ENCODE results near the gene SPON1. TPM values are rescaled to one million over a fixed set of nuclear protein-coding genes. Genes with fewer than 3 reads are reported as not detected.

The SPON1 gene
- total RNA-seq, 1 experiment from 2014 or later, result 46.9 TPM

GRCh38 chr11:13962198-13962561 is 343 bp upstream of the SPON1 start:
- peaks cover 5% of the 10 kb centered on the region for H3K27me3 Mint-ChIP-seq (ENCODE audit: insufficient read depth, unreplicated experiment)
- H3K27ac Mint-ChIP-seq (ENCODE audit: unreplicated experiment), result no peak overlapping the region
- Histone ChIP-seq H3K27me3 (replicated peaks; ENCODE audit: control insufficient read depth, insufficient read depth, low read length) (no peaks in the 10 kb centered on the region), H3K4me1 (peaks cover 35% of the 10 kb centered on the region), H3K4me3 (ENCODE audit: low read depth, low read length) (peak overlapping the region; percentile 94), H3K9me3 (no peaks in the 10 kb centered on the region), H3K36me3 (ENCODE audit: control insufficient read depth, insufficient read depth, low read length) (no peaks in the 10 kb centered on the region; the same call in 1 of the 2 replicates)
- intact Hi-C loops (cut with micrococcal nuclease; ENCODE audit: unreplicated experiment), result no loop called here
- no peaks in the 10 kb centered on the region for H3K9me3 Mint-ChIP-seq (ENCODE audit: unreplicated experiment)
- TF ChIP-seq, protein P1, sequence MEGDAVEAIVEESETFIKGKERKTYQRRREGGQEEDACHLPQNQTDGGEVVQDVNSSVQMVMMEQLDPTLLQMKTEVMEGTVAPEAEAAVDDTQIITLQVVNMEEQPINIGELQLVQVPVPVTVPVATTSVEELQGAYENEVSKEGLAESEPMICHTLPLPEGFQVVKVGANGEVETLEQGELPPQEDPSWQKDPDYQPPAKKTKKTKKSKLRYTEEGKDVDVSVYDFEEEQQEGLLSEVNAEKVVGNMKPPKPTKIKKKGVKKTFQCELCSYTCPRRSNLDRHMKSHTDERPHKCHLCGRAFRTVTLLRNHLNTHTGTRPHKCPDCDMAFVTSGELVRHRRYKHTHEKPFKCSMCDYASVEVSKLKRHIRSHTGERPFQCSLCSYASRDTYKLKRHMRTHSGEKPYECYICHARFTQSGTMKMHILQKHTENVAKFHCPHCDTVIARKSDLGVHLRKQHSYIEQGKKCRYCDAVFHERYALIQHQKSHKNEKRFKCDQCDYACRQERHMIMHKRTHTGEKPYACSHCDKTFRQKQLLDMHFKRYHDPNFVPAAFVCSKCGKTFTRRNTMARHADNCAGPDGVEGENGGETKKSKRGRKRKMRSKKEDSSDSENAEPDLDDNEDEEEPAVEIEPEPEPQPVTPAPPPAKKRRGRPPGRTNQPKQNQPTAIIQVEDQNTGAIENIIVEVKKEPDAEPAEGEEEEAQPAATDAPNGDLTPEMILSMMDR (IDR thresholded peaks at IDR 0.05; ENCODE audit: insufficient read depth in 1 of 2, low read depth in 1 of 2, low read length in 1 of 2, severe bottlenecking in 1 of 2, unreplicated experiment in 1 of 2), result no peak
- CTCF ChIA-PET, result interaction anchor here (0.8 to 2.0 kb wide), 5 partner anchors 31 to 296 kb away, joined by 3 to 12 read pairs (median 4); no protein-coding TSS in a partner anchor
- peaks cover 22% of the 10 kb centered on the region for H3K4me1 Mint-ChIP-seq (ENCODE audit: low read depth, unreplicated experiment)
- POLR2A ChIA-PET, result interaction anchor here (0.7 kb wide), 1 partner anchor 10 kb away, joined by 3 read pairs; no protein-coding TSS in a partner anchor
- no peak for DNase-seq
- H3K4me3 Mint-ChIP-seq (ENCODE audit: unreplicated experiment), result peak overlapping the region; percentile 75
- H3K36me3 Mint-ChIP-seq (ENCODE audit: insufficient read depth, unreplicated experiment), result no peaks in the 10 kb centered on the region
- no TSS peak for BruUV-seq (replicated peaks)

DNA sequence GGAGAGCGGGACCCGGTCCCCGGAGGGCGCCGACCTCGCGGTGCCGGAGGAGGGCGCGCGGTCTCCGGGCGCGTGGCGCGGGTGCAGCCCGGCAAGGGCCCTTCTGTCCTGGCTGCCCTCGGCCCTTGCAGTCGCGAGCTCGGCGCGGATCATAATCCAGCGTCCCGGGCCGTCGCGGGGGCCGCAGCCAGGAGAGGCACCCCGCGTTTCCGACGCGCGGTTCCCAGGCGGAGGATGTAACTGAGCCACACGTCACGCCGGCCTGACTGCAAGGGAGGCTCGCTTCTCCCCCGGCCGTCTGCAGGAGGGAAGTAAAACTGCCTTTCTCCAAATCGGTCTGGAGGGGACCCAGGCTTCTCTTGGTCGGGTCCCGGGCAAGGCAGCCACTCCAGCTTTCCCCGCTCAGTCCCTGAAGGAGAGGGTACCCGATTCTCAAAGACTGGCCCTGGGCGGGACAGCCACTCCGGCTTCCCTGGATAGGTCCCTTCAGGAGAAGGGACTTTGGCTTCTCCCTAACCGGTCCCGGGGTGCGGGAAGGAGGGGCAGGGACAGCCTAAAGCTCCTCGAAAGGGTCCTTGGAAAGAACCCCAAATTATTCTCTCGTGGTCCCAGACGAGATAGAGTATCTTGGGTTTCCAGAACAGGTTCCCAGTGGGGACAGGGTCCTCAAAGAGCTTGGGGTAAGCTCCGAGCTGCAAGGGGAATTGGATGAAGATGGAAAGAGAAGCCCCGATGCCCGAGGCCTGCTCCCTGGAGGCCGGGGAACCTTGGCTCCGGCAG is 836 bp downstream of the SPON1 start:
- ChIA-PET CTCF (interaction anchor here (0.7 to 2.0 kb wide), 3 partner anchors 9 to 295 kb away, joined by 3 to 12 read pairs (median 9); no protein-coding TSS in a partner anchor), POLR2A (interaction anchor here (0.6 kb wide), 1 partner anchor 32 kb away, joined by 3 read pairs; no protein-coding TSS in a partner anchor)
- BruUV-seq (replicated peaks), result no TSS peak
- intact Hi-C loops (cut with micrococcal nuclease; ENCODE audit: unreplicated experiment), result no loop called here
- H3K27me3 ChIP-seq (replicated peaks; ENCODE audit: control insufficient read depth, insufficient read depth, low read length), result no peaks in the 10 kb centered on the region
- H3K4me1 ChIP-seq, result peaks cover 35% of the 10 kb centered on the region
- Mint-ChIP-seq H3K4me3 (ENCODE audit: unreplicated experiment) (peak overlapping the region; percentile 75), H3K4me1 (ENCODE audit: low read depth, unreplicated experiment) (peaks cover 22% of the 10 kb centered on the region), H3K27me3 (ENCODE audit: insufficient read depth, unreplicated experiment) (peaks cover 5% of the 10 kb centered on the region), H3K36me3 (ENCODE audit: insufficient read depth, unreplicated experiment) (no peaks in the 10 kb centered on the region), H3K9me3 (ENCODE audit: unreplicated experiment) (no peaks in the 10 kb centered on the region), H3K27ac (ENCODE audit: unreplicated experiment) (peak overlapping the region; percentile 76)
- peak overlapping the region; percentile 94 for H3K4me3 ChIP-seq (ENCODE audit: low read depth, low read length)
- no peaks in the 10 kb centered on the region for H3K9me3 ChIP-seq
- peak; percentile 46 to 64 for DNase-seq
- no peaks in the 10 kb centered on the region; the same call in 1 of the 2 replicates for H3K36me3 ChIP-seq (ENCODE audit: control insufficient read depth, insufficient read depth, low read length)
- TF ChIP-seq, protein P1 (IDR thresholded peaks at IDR 0.05; ENCODE audit: insufficient read depth in 1 of 2, low read depth in 1 of 2, low read length in 1 of 2, severe bottlenecking in 1 of 2, unreplicated experiment in 1 of 2), result no peak

DNA sequence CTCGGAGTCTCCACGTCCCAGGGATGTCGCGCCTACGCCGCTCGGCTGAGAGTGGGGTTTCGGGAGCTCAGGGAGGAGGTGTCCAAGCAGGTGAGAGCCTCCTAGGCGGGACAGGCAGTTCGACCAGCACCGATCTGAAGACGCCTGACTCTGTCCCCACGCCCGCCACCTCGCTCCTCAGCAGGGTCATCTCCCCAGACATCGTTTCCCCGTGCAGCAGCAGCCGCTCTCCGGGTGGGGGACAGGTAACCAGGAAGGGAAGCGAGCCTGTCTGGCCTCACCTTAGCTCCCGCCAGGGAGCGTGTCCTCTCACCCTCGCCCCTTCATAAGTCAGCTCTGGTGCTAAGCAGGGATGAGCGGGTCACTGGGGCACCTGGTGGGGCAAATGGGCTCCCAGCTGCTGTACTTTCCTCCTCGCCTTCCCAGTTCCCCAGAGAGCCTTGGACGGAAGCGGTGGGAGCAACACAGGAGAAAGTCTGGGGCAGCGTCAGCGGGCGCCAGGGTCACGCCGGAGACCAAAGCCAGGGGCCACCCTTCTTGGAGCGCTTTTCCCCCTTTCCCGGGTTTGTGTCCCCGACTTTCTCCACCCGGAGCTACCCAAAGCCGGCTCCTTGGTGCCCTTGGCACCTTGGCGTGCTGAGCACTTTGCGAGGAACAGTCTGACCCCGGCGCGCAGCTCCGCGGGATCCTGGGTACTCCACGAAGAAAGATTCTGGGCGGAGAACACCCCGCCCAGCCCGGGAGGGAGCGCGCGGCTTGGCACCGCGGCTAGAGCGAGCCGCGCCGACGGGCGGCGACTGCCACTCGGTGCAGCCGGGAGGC is 1.6 kb downstream of the SPON1 start:
- Histone ChIP-seq H3K4me1 (peaks cover 35% of the 10 kb centered on the region), H3K4me3 (ENCODE audit: low read depth, low read length) (peak overlapping the region; percentile 94), H3K9me3 (no peaks in the 10 kb centered on the region), H3K27me3 (replicated peaks; ENCODE audit: control insufficient read depth, insufficient read depth, low read length) (no peaks in the 10 kb centered on the region), H3K36me3 (ENCODE audit: control insufficient read depth, insufficient read depth, low read length) (no peaks in the 10 kb centered on the region; the same call in 1 of the 2 replicates)
- intact Hi-C loops (cut with micrococcal nuclease; ENCODE audit: unreplicated experiment), result loop anchor here (2.0 kb wide), 2 partner anchors 29 to 285 kb away; no protein-coding TSS in a partner anchor
- Mint-ChIP-seq H3K27me3 (ENCODE audit: insufficient read depth, unreplicated experiment) (peaks cover 5% of the 10 kb centered on the region), H3K4me3 (ENCODE audit: unreplicated experiment) (peak overlapping the region; percentile 75), H3K27ac (ENCODE audit: unreplicated experiment) (peak overlapping the region; percentile 76), H3K4me1 (ENCODE audit: low read depth, unreplicated experiment) (peaks cover 24% of the 10 kb centered on the region), H3K9me3 (ENCODE audit: unreplicated experiment) (no peaks in the 10 kb centered on the region), H3K36me3 (ENCODE audit: insufficient read depth, unreplicated experiment) (no peaks in the 10 kb centered on the region)
- BruUV-seq (replicated peaks), result TSS peak; percentile 5
- TF ChIP-seq, protein P1 (IDR thresholded peaks at IDR 0.05; ENCODE audit: insufficient read depth in 1 of 2, low read depth in 1 of 2, low read length in 1 of 2, severe bottlenecking in 1 of 2, unreplicated experiment in 1 of 2), result no peak
- ChIA-PET CTCF (interaction anchor here (0.5 to 2.0 kb wide), 7 partner anchors 10 to 294 kb away, joined by 3 to 15 read pairs (median 5); no protein-coding TSS in a partner anchor), POLR2A (no interaction called here)
- no peak for DNase-seq
